Activated T-cell treated with anti-CD3 and anti-CD28 coated beads for 1 hour (primary cell): ENCODE data around the gene TMEM163.

Experiments
- DNase-seq: peaks from one replicate; pipeline ENCODE4 v3.0.0-alpha.2; 2020; ENCODE audit warnings: low read depth

The TMEM163 gene

GRCh38 chr2:134408791-134409190 lies 310.0 kb downstream of the TMEM163 start:
- no peak for DNase-seq

- DNase-seq = no peak
Measured at GRCh38 chr2:134408386-134408785, 310.4 kb downstream of the TMEM163 start.

GRCh38 chr2:134407154-134407890 lies 311.5 kb downstream of the TMEM163 start:
- DNase-seq = no peak

DNA sequence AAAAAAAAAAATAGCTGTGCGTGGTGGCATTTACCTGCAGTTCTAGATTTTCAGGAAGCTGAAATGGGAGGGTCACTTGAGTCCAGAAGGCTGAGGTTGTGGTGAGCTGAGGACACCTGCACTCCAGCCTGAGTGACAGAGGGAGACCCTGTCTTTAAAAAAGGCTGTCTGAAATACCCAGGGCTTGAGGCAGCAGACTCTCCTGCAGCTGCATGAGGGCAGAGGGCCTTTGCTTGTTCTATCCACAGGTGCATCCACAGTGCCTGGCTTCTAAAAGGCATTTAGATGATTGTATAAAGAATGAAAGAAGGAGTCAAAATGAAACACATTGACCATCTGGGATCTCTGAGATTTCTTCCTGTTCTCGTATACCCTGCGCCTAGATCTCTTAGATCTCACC lies 312.1 kb downstream of the TMEM163 start:
- DNase-seq = no peak

GRCh38 chr2:134406311-134406710 lies 312.5 kb downstream of the TMEM163 start:
- no peak for DNase-seq
